HG02610 (cell line): ENCODE measurements around the gene DONSON.
"Not testable (repeated sequence)": the region's sequence is repeated elsewhere in the genome, so short reads cannot be mapped to it uniquely, and the experiment has no call there.

Source experiments
- ATAC-seq: cut with Tn5 transposase; IDR thresholded peaks from one replicate; pipeline ENCODE4 v1.9.1; 2021; ENCODE audit warnings: mild to moderate bottlenecking, moderate library complexity; ENCODE audit not compliant: unreplicated experiment

Gene DONSON, protein sequence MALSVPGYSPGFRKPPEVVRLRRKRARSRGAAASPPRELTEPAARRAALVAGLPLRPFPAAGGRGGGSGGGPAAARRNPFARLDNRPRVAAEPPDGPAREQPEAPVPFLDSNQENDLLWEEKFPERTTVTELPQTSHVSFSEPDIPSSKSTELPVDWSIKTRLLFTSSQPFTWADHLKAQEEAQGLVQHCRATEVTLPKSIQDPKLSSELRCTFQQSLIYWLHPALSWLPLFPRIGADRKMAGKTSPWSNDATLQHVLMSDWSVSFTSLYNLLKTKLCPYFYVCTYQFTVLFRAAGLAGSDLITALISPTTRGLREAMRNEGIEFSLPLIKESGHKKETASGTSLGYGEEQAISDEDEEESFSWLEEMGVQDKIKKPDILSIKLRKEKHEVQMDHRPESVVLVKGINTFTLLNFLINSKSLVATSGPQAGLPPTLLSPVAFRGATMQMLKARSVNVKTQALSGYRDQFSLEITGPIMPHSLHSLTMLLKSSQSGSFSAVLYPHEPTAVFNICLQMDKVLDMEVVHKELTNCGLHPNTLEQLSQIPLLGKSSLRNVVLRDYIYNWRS

DNA sequence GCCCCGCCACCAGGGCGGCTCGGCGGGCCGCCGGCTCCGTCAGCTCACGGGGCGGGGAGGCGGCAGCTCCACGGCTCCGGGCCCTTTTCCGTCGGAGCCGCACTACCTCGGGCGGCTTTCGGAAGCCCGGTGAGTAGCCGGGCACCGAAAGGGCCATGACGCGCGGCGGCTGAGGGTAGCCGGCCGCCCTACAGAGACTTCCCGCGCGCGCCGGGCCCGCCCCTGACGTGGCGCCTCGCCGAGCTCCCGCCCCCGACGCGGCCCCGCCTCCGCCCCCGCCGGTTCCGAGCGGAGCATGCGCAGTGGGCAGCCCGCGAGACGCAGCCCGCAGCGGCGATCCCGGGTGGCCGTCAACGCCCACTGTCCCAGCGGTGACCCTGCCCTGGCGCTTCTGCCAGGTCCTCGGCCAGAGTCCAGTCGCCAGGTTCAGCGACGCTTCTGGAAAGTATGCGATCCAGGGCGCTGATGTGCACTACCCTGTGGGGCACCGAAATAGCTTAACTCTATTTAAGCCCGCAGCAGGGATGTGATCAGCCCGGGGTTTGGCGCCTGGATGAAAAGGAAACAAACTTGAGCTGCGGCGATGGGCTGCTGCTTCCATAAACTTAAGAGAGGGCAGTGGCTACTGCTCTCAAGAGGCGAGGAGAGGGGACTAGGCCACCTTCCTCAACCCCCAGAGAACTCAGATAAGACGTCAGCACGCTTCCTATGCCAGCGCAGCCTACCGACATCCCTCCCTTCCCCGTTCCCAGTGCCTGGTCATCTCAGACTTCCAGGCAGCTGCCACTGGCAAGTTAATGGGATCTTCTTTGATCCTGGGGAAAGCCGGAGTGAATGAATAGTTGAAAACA lies at the start of gene DONSON:
Gene DONSON, minus strand, starts transcription at position 200 of the 851 bp plus-strand sequence. Its CDS starts 43 bp downstream, at position 157.
- ATAC-seq, result peak; percentile 93

DNA sequence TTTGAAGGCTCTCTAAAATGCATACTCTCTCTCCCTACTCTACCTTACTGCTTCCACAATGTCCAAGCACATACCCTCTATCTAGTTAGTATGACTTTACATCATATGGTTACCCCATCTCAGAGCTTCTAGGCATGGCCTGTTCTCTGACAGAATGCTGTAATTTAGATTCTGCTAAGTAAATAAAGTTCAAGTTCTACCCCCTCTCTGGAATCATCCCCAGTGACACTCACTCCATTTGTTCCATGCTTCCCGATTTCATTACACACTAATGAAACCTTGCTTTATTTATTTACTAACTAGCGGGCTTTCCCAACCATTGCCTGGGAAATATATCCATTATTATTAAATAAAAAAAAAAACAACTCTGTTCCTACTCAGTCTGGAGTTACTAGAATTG lies 45.8 kb upstream of the DONSON start:
- ATAC-seq, result no peak

DNA sequence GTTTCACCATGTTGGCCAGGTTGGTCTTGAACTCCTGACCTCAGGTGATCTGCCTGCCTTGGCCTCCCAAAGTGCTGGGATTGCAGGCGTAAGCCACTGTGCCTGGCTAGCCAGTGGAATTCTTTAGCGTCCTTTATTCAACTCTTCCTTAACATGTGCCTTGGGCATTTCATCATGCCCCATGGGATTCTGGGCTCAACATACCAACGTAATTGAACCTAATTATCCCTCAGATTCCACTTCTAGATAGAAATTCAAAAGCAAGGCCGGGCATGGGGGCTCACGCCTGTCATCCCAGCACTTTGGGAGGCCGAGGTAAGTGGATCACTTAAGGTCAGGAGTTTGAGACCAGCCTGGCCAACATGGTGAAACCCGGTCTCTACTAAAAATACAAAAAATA lies 37.7 kb upstream of the DONSON start:
- not testable (repeated sequence) for ATAC-seq

DNA sequence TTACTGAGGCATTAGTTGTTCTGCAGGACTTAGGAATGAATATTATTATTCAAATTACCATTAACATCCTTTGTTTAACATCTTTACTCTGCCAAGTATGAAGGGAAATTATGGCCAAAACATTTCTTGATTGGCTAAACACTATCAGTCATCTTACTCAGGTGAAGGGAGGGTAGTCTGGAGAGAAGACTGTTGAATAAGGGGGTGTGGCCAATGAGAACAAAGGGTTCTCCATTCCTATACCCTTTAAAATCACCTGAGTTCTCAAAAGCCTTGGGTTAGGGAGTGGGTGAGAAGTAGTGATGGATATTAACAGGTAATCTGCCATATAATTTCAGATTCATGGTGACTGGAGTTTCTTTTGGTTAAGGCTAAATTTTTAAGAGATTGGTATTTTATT lies 33.8 kb upstream of the DONSON start:
- no peak for ATAC-seq

DNA sequence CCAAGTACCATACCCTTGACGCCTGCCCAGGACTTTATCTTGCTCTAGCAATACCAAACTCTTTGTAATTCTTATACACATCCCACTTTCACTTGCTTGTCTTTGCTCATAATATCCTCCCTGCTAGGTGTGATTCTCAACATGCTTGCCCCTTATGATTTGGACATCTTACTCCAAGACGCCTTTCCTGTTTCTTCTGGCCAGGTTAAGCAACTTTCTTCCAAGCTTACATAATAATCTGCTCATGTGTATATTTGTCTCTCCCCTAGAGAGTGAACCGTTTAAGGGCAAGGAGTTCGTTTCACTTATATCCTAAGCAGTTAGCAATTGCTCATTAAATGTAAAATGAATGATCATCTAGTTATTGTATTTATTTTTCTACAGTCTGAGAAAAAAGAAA lies 31.2 kb upstream of the DONSON start:
- no peak for ATAC-seq

DNA sequence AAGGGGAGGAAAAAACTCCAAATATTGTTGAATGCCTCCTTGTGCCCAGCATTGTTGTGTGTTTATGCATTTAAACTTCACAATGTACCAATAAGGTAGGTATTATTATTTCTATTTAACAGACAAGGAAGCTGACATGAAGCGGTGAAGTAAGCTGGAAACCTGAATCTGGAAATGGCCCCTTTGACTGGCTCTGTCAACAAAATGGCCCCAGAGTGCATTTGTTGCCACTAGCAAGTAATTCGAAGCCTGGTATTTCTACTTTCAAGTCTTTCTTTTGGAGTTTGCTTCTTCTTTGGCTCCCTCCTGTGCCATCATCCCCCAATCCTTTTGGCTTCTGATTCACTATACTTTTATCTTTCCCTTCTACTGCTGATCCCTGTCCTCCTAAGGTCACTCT lies 29.9 kb upstream of the DONSON start:
- ATAC-seq, result no peak

DNA sequence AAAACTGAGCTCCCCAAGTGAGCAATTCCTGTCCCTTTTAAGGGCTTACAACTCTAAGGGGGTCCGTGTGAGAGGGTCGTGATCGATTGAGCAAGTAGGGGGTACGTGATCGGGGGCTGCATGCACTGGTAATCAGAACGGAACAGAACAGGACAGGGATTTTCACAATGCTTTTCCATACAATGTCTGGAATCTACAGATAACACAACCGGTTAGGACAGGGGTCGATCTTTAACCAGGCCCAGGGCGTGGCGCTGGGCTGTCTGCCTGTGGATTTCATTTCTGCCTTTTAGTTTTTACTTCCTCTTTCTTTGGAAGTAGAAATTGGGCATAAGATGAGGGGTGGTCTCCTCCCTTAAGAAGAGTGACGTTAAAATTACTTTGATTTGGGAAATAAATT lies 29.1 kb upstream of the DONSON start:
- not testable (repeated sequence) for ATAC-seq

DNA sequence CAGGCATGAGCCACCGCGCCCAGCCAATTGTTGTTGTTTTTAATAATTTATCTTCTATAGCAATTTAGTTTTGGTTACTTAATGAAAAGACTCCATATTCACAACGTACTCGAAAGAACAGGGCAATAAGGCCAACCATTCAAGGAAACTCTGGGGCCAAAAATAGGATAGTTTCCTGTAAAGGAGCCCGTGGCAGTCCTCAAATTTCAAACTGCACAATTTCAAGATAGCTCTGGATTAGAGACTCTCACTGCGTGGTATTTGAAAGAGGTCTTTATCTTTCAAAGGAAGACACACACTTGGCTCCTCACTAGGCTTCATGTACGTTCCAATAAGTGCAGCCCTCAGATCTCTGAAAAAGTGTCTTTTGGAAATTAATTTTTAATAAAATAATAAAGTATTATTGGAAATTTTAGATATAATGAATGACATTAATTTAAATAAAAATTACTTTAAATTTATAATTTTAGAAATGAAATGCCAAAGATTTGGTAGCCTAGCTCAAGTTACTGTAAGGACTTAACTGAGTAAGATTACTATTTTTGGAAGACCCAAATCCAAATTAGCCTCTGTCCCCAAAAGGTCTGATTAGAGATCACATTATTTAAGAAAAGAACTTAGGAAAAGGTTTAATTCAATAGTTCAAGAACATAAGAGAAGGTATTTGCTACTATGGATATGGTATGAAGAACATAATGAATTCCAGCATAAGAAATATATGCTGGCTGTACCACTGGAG lies 22.7 kb upstream of the DONSON start:
- no peak for ATAC-seq

DNA sequence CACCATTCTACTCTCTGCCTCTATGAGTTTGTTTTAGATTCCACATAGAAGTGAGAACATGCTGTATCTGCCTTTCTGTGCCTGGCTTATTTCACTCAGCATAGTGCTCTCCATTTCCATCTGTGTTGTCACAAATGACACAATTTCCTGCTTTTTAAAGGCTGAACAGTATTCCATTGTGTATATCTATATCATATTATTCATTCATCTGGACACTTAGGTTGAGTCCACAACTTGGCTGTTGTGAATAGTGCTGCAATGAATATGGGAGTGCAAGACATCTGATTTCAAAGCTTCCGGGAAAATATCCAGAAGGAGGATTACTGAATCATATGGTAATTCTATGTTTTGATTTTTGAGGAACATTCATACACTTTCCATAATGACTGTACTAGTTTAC lies 20.1 kb upstream of the DONSON start:
- no peak for ATAC-seq

DNA sequence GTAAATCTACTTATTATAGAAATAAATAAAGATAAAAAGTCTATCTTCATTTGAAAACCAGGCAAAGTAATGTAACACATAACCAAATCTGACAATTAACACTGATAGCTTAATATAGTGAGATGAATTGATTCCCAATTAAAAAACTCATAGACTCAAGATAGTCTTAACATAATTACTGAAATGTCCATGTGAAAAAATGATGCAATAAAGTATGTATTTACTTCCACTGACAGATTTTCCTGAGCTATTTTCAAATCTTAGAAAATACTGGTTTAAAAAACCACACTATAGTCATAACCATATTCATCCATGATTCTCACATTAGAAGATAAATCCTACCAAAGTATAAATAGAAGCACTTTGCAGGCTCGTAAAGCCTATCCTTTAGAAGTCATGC lies 9.6 kb upstream of the DONSON start:
- no peak for ATAC-seq

DNA sequence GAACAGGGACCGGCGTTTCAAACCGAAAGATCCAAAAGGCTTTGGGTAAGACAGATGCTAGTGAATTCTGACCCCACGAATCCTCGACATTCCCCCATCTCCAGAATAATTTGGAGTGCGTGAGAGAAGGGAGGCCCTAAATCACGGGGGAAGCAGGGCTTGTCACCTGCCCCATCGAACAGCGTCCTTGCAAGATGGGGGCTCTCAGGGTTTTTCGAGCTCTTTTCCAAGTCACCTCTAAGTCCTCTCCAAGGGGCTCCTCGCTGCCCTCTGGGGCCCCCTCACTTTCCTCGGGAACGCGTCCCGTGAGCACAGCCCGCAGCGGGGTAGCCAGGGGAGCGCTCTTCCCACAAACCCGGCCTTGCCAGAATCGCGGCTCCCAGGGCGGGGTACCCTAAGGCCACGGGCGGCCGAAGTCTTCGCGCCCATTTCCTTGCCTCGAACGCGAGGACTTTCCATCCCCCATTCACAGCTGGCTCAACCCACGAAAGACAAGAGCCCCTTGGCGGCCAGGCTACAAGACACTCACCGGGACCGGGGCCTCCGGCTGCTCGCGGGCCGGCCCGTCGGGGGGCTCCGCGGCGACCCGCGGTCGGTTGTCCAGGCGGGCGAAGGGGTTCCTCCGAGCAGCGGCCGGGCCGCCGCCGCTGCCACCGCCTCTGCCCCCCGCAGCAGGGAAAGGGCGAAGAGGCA lies 546 bp downstream of the DONSON start:
- peak; percentile 30 for ATAC-seq

DNA sequence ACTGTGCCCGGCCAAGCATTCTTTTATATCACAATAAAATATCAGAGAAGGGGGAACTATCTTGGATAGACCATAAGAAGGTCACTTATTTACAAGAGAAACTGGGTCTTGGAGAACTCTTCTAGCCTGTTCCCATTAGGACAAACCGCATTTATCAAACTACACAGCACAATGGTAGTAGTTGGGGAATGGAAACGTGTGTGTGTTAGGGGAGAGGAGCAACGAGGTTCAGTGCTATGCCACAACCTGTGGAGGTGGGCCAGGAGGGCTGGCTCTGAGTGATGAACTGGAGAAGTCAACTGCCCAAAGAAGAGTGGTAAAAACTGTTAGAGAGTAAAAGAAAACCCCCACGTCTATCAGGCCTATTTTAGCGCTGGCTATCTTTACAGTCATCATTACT lies 1.6 kb downstream of the DONSON start:
- no peak for ATAC-seq

DNA sequence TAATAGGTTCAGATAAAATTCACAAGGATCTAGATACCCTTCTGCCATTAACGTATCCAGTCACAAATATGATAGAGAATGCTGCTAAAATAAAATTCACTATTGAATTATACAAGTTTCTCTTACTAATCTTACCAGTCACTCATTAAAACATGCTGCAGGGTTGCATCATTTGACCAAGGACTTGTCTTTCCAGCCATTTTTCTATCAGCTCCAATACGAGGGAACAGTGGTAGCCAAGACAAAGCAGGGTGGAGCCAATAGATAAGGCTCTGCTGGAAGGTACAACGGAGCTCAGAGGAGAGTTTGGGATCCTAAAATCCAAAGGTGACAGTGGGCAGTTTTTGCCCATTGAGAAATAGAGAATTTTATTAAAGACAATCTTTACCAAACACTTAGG lies 4.0 kb downstream of the DONSON start:
- ATAC-seq, result no peak

DNA sequence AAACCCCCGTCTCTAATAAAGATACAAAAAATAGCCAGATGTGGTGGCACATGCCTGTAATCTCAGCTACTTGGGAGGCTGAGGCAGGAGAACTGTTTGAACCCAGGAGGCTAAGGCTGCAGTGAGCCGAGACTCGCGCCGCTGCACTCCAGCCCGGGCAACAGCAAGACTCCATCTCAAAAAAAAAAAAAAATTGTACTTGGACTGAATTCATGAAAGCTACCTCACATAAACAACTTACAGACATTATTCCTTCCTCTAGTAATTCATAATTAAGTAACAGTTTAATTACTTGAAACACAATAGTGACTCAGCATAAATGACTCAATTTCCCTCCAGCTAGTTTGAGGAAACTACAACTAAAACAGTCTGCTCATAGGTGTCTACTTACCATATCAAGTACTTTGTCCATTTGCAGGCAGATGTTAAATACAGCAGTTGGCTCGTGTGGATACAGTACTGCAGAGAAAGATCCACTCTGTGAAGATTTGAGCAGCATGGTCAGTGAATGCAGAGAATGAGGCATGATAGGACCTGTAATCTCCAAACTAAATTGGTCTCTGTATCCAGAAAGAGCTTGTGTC lies 9.4 kb downstream of the DONSON start:
- ATAC-seq, result no peak

DNA sequence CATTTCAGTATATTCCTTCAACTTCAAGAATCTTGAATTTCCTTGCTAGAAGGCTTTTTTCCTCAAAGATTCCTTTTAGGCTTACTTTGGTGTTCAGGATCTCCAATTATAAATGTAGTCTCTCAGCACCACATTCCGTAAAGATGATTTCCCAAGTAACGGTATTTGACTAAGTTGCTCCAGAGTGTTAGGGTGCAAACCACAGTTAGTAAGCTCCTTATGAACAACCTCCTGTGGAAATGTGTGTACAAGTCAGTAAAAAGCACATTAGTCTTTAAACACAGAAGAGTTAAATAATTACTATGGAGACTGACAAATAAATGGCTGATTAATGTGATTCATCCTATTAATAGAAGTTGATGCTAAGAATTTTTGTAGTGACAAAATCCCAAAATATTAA lies 10.3 kb downstream of the DONSON start:
- ATAC-seq, result no peak

DNA sequence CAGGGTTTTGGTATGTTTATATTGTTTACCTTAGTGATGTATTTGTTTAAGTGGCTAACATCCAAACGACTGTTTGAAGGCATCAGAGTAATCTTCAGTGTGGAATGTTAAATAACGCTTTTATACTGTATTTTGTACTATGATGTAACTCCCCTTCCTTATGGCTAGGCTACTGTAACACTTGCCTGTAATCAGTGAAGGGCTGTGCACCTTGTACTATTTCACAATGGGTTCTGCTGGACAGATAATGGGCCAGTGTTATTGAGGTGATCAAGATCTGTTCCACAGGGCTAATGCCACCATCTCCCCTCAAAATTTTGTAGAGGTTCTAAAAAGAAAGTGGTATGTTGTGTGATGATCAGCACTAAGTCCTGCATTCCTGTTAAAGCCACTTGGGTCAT lies 11.7 kb downstream of the DONSON start:
- ATAC-seq, result not testable (repeated sequence)

DNA sequence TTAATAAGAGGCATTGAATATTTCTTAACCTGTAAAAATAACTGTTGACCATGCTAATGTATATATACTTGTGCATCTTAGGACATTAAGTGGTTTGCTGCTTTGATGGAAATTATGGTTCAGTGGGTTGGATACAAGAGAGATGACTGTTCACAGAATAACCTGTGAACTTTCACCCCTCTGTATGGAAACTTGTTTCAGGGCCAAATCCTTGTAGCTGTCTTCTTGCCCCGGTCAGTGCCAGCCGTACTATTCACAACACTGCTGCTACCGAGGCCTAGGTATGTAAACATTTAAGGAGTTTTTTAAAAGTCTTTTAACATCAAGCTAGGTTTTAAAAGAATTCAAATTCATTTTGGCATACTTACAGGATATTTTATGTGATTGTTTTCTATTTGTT lies 16.1 kb downstream of the DONSON start:
- ATAC-seq, result no peak

DNA sequence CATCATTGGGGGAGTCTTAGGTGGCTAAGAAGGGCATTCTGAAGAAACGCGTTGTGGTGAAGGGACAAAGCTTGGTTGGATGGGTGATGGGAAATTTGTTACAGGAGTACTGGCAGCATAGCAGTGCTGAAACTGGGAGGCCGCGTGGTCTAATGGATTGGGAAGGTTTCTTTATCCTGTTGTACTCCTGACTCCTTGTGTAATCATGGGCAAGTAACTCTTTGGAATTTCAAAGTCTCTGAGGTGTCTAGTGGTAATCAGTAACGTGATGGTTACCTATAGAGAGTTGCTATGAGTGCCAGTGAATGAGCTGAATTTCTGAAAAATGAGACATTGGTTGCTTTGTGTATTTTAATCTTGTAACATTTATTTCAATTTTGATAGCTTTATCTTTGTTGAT lies 18.5 kb downstream of the DONSON start:
- no peak for ATAC-seq

DNA sequence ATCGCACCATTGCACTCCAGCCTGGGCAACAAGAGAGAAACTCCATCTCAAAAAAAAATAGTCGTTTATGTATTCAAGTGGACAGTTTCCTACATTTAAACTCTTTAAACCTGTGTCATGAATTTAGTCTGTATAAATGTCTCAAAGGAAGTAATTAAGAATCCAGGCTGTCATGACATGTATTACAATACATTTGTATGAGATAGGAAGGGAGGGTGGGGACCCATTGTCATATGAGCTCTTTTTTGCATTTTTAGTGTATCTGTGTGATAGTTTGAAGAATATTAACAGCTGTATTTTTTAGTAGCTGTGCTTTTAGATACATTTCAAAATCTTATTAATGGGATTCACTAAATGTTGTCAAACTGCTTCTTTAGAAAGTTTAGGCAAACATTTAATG lies 20.0 kb downstream of the DONSON start:
- no peak for ATAC-seq

DNA sequence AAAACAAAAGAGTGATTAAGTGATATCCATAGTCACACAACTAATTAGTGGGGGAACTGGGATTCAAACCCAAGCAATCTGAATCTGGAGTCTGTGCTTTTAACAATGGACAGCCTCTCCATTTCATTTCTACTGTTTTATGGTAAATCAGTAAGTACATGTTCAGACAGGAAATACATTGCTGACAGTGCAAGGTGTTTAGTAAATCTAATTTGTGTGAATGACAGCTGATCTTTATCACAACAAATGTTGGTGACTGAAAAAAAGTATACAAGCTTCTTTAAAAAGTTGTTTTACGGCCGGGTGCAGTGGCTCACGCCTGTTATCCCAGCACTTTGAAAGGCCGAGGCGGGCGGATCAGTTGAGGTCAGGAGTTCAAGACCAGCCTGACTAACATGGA lies 20.6 kb downstream of the DONSON start:
- no peak for ATAC-seq
